ENCODE data around the gene AKAP17A. TPM values are rescaled to one million over a fixed set of nuclear protein-coding genes. Genes with fewer than 3 reads are reported as not detected.
"Not testable (repeated sequence)": the region's sequence is repeated elsewhere in the genome, so short reads cannot be mapped to it uniquely, and the experiment has no call there.

Gene AKAP17A
- total RNA-seq, 1 experiment from 2014 or later, result 35.4 TPM

DNA sequence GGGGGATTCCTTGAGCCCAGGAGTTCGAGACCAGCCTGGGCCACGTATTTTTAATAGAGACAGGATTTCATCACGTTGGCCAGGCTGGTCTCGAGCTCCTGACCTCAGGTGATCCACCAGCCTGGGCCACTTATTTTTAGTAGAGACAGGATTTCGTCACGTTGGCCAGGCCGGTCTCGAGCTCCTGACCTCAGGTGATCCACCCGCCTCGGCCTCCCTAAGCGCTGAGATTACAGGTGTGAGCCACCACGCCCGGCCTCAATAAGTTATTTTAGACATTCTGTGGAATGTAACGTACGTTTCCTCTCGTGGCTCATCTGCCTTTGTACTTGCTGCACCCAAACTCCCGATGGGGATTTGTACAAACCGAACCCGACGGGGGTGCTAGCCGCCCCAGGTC lies 32.3 kb downstream of the AKAP17A start:
- no peak for ATAC-seq
- POLR2A ChIA-PET, result no interaction called here
- no peak overlapping the region for H2AFZ ChIP-seq (ENCODE audit: low read depth, low read length, poor library complexity, severe bottlenecking)
- no peaks in the 10 kb centered on the region for H3K4me1 ChIP-seq (ENCODE audit: control insufficient read depth in 1 of 2, insufficient read depth in 2 of 2, low read length in 2 of 2)
- no peaks in the 10 kb centered on the region for H3K36me3 ChIP-seq (ENCODE audit: control insufficient read depth in 1 of 2, insufficient read depth in 2 of 2, low read length in 2 of 2)
- no peak for DNase-seq (ENCODE audit: low read depth, low spot score)
- RAD21 ChIA-PET (ENCODE audit: low non-redundant PET in 1 of 2, low total read pairs in 2 of 2, uncharacterized antibody in 2 of 2, unreplicated experiment in 2 of 2), result no interaction called here
- no peak overlapping the region for H3K4me3 ChIP-seq (replicated peaks in 1 of 2; ENCODE audit: low read depth in 1 of 2, low read length in 2 of 2)
- no peaks in the 10 kb centered on the region for H3K9me2 ChIP-seq (ENCODE audit: insufficient read depth)
- H4K20me1 ChIP-seq (ENCODE audit: insufficient read depth), result no peaks in the 10 kb centered on the region
- no peaks in the 10 kb centered on the region for H3K27me3 ChIP-seq (ENCODE audit: insufficient read depth, low read length)
- H3K9me3 ChIP-seq (ENCODE audit: control insufficient read depth in 1 of 2, insufficient read depth in 1 of 2, low read depth in 1 of 2, low read length in 2 of 2), result no peaks in the 10 kb centered on the region
- no peak overlapping the region for H3K27ac ChIP-seq (ENCODE audit: low read depth, low read length)
- no peaks in the 10 kb centered on the region for H3K79me2 ChIP-seq (ENCODE audit: insufficient read depth, low read length)
- no peak for TF ChIP-seq ZFX (IDR thresholded peaks at IDR 0.05)
- no peak for TF ChIP-seq SP1 (IDR thresholded peaks at IDR 0.05; ENCODE audit: low read depth)
- CTCF ChIA-PET, result no interaction called here
- intact Hi-C loops (cut with micrococcal nuclease), result no loop called here
- BruUV-seq (replicated peaks), result no TSS peak
- no peak overlapping the region for H3K9ac ChIP-seq (ENCODE audit: low read length)
- no peak overlapping the region for H3K4me2 ChIP-seq (ENCODE audit: low read length)

DNA sequence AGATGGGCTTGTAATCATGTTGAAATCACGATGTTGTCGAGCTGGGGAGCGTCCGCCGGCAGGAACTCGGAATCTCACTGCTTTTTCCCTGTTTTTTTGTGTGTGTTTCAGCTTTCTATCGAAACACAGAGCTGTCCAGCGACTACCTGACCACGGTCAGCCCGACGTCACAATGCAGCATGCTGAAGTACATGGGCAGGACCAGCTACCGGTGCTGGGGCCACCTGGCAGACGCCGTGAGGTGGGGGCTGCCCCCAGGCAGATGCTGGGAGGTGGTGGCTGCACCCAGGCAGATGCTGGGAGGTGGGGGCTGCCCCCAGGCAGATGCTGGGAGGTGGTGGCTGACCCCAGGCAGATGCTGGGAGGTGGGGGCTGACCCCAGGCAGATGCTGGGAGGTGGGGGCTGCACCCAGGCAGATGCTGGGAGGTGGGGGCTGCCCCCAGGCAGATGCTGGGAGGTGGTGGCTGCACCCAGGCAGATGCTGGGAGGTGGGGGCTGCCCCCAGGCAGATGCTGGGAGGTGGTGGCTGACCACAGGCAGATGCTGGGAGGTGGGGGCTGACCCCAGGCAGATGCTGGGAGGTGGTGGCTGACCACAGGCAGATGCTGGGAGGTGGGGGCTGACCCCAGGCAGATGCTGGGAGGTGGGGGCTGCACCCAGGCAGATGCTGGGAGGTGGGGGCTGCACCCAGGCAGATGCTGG lies 32.9 kb downstream of the AKAP17A start:
- CTCF ChIA-PET; H3K36me3 ChIP-seq (ENCODE audit: control insufficient read depth in 1 of 2, insufficient read depth in 2 of 2, low read length in 2 of 2); H3K4me1 ChIP-seq (ENCODE audit: control insufficient read depth in 1 of 2, insufficient read depth in 2 of 2, low read length in 2 of 2); H3K27me3 ChIP-seq (ENCODE audit: insufficient read depth, low read length); H3K4me3 ChIP-seq (replicated peaks in 1 of 2; ENCODE audit: low read depth in 1 of 2, low read length in 2 of 2); H3K9me2 ChIP-seq (ENCODE audit: insufficient read depth); H3K4me2 ChIP-seq (ENCODE audit: low read length); RAD21 ChIA-PET (ENCODE audit: low non-redundant PET in 1 of 2, low total read pairs in 2 of 2, uncharacterized antibody in 2 of 2, unreplicated experiment in 2 of 2); H3K79me2 ChIP-seq (ENCODE audit: insufficient read depth, low read length); H4K20me1 ChIP-seq (ENCODE audit: insufficient read depth); intact Hi-C loops (cut with micrococcal nuclease); DNase-seq (ENCODE audit: low read depth, low spot score); H3K9me3 ChIP-seq (ENCODE audit: control insufficient read depth in 1 of 2, insufficient read depth in 1 of 2, low read depth in 1 of 2, low read length in 2 of 2); H3K9ac ChIP-seq (ENCODE audit: low read length); ATAC-seq; BruUV-seq (replicated peaks); H2AFZ ChIP-seq (ENCODE audit: low read depth, low read length, poor library complexity, severe bottlenecking); POLR2A ChIA-PET; H3K27ac ChIP-seq (ENCODE audit: low read depth, low read length): not testable (repeated sequence)

DNA sequence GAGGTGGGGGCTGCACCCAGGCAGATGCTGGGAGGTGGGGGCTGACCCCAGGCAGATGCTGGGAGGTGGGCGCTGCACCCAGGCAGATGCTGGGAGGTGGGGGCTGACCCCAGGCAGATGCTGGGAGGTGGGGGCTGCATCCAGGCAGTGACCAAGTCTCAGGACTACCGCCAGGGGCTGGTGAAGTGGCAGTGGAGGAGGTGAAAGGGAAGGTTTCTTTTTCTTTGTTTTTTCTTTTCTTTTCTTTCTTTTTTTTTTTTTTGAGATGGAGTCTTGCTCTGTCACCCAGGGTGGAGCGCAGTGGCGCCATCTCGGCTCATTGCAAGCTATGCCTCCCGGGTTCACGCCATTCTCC lies 33.4 kb downstream of the AKAP17A start:
- RAD21 ChIA-PET (ENCODE audit: low non-redundant PET in 1 of 2, low total read pairs in 2 of 2, uncharacterized antibody in 2 of 2, unreplicated experiment in 2 of 2); H3K9me2 ChIP-seq (ENCODE audit: insufficient read depth); H3K9ac ChIP-seq (ENCODE audit: low read length); H3K4me2 ChIP-seq (ENCODE audit: low read length); H3K4me1 ChIP-seq (ENCODE audit: control insufficient read depth in 1 of 2, insufficient read depth in 2 of 2, low read length in 2 of 2); DNase-seq (ENCODE audit: low read depth, low spot score); H3K9me3 ChIP-seq (ENCODE audit: control insufficient read depth in 1 of 2, insufficient read depth in 1 of 2, low read depth in 1 of 2, low read length in 2 of 2); BruUV-seq (replicated peaks); intact Hi-C loops (cut with micrococcal nuclease); POLR2A ChIA-PET; H3K27me3 ChIP-seq (ENCODE audit: insufficient read depth, low read length); H4K20me1 ChIP-seq (ENCODE audit: insufficient read depth); CTCF ChIA-PET; H3K36me3 ChIP-seq (ENCODE audit: control insufficient read depth in 1 of 2, insufficient read depth in 2 of 2, low read length in 2 of 2); H3K27ac ChIP-seq (ENCODE audit: low read depth, low read length); H2AFZ ChIP-seq (ENCODE audit: low read depth, low read length, poor library complexity, severe bottlenecking); H3K79me2 ChIP-seq (ENCODE audit: insufficient read depth, low read length); H3K4me3 ChIP-seq (replicated peaks in 1 of 2; ENCODE audit: low read depth in 1 of 2, low read length in 2 of 2); ATAC-seq: not testable (repeated sequence)
